GM12878 (cell line): Measurements from ENCODE around the gene TTC39A. TPM values are rescaled to one million over a fixed set of nuclear protein-coding genes. Genes with fewer than 3 reads are reported as not detected.

ENCODE experiments used
- ATF3 ChIP-seq: IDR thresholded peaks from 2 replicates; pipeline ENCODE4 v1.6.1; 2011; ENCODE audit warnings: low read depth, mild to moderate bottlenecking, low read length, moderate library complexity, borderline replicate concordance; ENCODE audit errors: extremely low read depth
- BHLHE40 ChIP-seq, 2 experiments: fragments of 450-650 bp in 1 of 2; IDR thresholded peaks; 2 replicates each; pipeline ENCODE4 v1.6.1; 2011 to 2017; ENCODE audit warnings: low read depth in 2 of 2, borderline replicate concordance in 1 of 2, improper control_type of control experiment in 1 of 2, low read length in 1 of 2, mild to moderate bottlenecking in 1 of 2
- CHD2 ChIP-seq: IDR thresholded peaks from 2 replicates; pipeline ENCODE4 v1.6.1; 2011; ENCODE audit warnings: low read depth, low read length, improper control_type of control experiment, borderline replicate concordance
- CTCF ChIP-seq, 3 experiments: IDR thresholded peaks in 2 of 3; conservative IDR thresholded peaks in 1 of 3; 2 replicates each; pipeline ENCODE4 v1.5.1; 2011; ENCODE audit warnings: low read depth in 3 of 3, low read length in 3 of 3, mild to moderate bottlenecking in 3 of 3, control low read depth in 2 of 3, moderate library complexity in 2 of 3, inconsistent platforms in 1 of 3, mixed read lengths in 1 of 3; ENCODE audit not compliant: control insufficient read depth in 2 of 3, insufficient read depth in 1 of 3; ENCODE audit errors: extremely low read depth in 1 of 3
- EP300 ChIP-seq, 2 experiments: fragments of 150-350 bp in 1 of 2; IDR thresholded peaks; 2 replicates each; pipeline ENCODE4 v1.6.1; 2011 to 2012; ENCODE audit warnings: low read depth in 2 of 2, low read length in 2 of 2, borderline replicate concordance in 1 of 2, improper control_type of control experiment in 1 of 2, inconsistent platforms in 1 of 2; ENCODE audit not compliant: control insufficient read depth in 1 of 2
- HSF1 ChIP-seq: fragments of 150-350 bp; IDR thresholded peaks from 2 replicates; pipeline ENCODE4 v1.6.1; 2014; ENCODE audit warnings: mild to moderate bottlenecking, low read depth, low read length
- IKZF1 ChIP-seq: fragments of 450-650 bp; conservative IDR thresholded peaks from 2 replicates; pipeline ENCODE4 v1.6.1; 2017; ENCODE audit warnings: antibody characterized with exemption, mild to moderate bottlenecking
- IKZF2 ChIP-seq, 2 experiments: fragments of 450-650 bp; IDR thresholded peaks; 2 replicates each; pipeline ENCODE4 v1.6.1; 2017; ENCODE audit warnings: mild to moderate bottlenecking in 2 of 2, moderate library complexity in 2 of 2
- IRF3 ChIP-seq: fragments of 450-650 bp; IDR thresholded peaks from 2 replicates; pipeline ENCODE4 v1.6.1; 2014; ENCODE audit warnings: mild to moderate bottlenecking
- LARP7 ChIP-seq: fragments of 450-650 bp; IDR thresholded peaks from 2 replicates; pipeline ENCODE4 v1.6.1; 2017; ENCODE audit warnings: mild to moderate bottlenecking
- MLLT1 ChIP-seq: fragments of 450-650 bp; IDR thresholded peaks from 2 replicates; pipeline ENCODE4 v1.6.1; 2016; ENCODE audit warnings: mild to moderate bottlenecking
- MXI1 ChIP-seq: fragments of 150-350 bp; IDR thresholded peaks from 2 replicates; pipeline ENCODE4 v1.6.1; 2011; ENCODE audit warnings: low read depth, mild to moderate bottlenecking, inconsistent platforms, low read length, improper control_type of control experiment
- POU2F2 ChIP-seq: IDR thresholded peaks from 3 replicates; pipeline ENCODE4 v1.6.1; 2011; ENCODE audit warnings: low read depth, mild to moderate bottlenecking, low read length, borderline replicate concordance
- SMAD5 ChIP-seq: IDR thresholded peaks from 2 replicates; pipeline ENCODE4 v1.6.1; 2016; ENCODE audit warnings: antibody characterized with exemption, low read depth
- SMARCA5 ChIP-seq: fragments of 450-650 bp; IDR thresholded peaks from 2 replicates; pipeline ENCODE4 v1.6.1; 2017; ENCODE audit warnings: mild to moderate bottlenecking
- SMC3 ChIP-seq: IDR thresholded peaks from 2 replicates; pipeline ENCODE4 v1.6.1; 2011; ENCODE audit warnings: low read length, improper control_type of control experiment, borderline replicate concordance
- SRF ChIP-seq, 2 experiments: IDR thresholded peaks; 2 replicates each; pipeline ENCODE4 v1.6.1; 2011; ENCODE audit warnings: low read depth in 2 of 2, low read length in 2 of 2, mild to moderate bottlenecking in 1 of 2, moderate library complexity in 1 of 2
- STAT3 ChIP-seq: IDR thresholded peaks from 2 replicates; pipeline ENCODE4 v1.6.1; 2011; ENCODE audit warnings: low read depth, low read length, improper control_type of control experiment
- polyA plus RNA-seq, 11 experiments: library from polyadenylated mRNA; depleted of rRNA in 4 of 11; unstranded in 6 of 11; stranded (reverse) in 5 of 11; fragments of >200 nt; fragmentation: Nextera tagmentation in 4 of 11; fragmentation: Illumina TruSeq in 1 of 11; extraction: Ambion mirVana in 4 of 11; extraction: Trizol in 1 of 11; gene quantifications; 1 replicate in 1 of 11; 2 replicates in 10 of 11; pipeline versions ENCODE4 v1.2.1 to v1.2.3, GENCODE V29; 2011 to 2016; ENCODE audit warnings: inconsistent platforms in 2 of 11, missing spikeins in 2 of 11, low read depth in 1 of 11
- total RNA-seq, 4 experiments: library from RNA; depleted of rRNA in 3 of 4; stranded (reverse); fragments of >200 nt in 3 of 4; fragmentation: Illumina TruSeq in 1 of 4; extraction: Trizol in 1 of 4; gene quantifications; 2 replicates each; pipeline versions ENCODE4 v1.2.1 to v1.2.3, GENCODE V29; 2013 to 2021

TTC39A gene
- total and polyA plus RNA-seq, 10 of the 15 experiments (the other 5 are each of a cell fraction or from before 2014, with no cell fraction given), result 0.18 to 3.0 (median 1.2) TPM

- TF ChIP-seq ATF3 (no peak), IRF3 (no peak), MXI1 (no peak), CHD2 (no peak), STAT3 (no peak), HSF1 (no peak), MLLT1 (no peak), CTCF (IDR thresholded peaks at IDR 0.05 in 2 of 3, conservative IDR thresholded peaks at IDR 0.05 in 1 of 3; ENCODE audit: control insufficient read depth in 2 of 3, extremely low read depth in 1 of 3, insufficient read depth in 1 of 3, low read depth in 3 of 3, low read length in 3 of 3) (peak; percentile 92 to 99 (median 97)), SRF (IDR thresholded peaks at IDR 0.05; ENCODE audit: low read depth in 2 of 2, low read length in 2 of 2) (peak; percentile 13 to 76; a peak in 3 of 4 replicates), BHLHE40 (IDR thresholded peaks at IDR 0.05; ENCODE audit: borderline replicate concordance in 1 of 2, low read depth in 2 of 2, low read length in 1 of 2) (0 out of 4 replicates have a peak, but pooled peaks of 1 of the 2 experiments have one; percentile 17), EP300 (IDR thresholded peaks at IDR 0.05; ENCODE audit: borderline replicate concordance in 1 of 2, control insufficient read depth in 1 of 2, low read depth in 2 of 2, low read length in 2 of 2) (0 out of 4 replicates have a peak, but pooled peaks of 1 of the 2 experiments have one; percentile 16), POU2F2 (0 out of 3 replicates have a peak, but pooled peaks have one; percentile 31), IKZF1 (peak; percentile 69), IKZF2 (IDR thresholded peaks at IDR 0.05) (peak; percentile 54 to 63; a peak in 1 of 4 replicates), LARP7 (peak; percentile 46; the same call in 1 of the 2 replicates), SMARCA5 (0 out of 2 replicates have a peak, but pooled peaks have one; percentile 20), SMC3 (peak; percentile 77), SMAD5 (no peak)
Measured at GRCh38 chr1:51296383-51297357, 33.7 kb downstream of the TTC39A start (continued).
